GM21515 (cell line): ENCODE data around the gene RAPGEF2.

Experiments
- ATAC-seq: cut with Tn5 transposase; IDR thresholded peaks from one replicate; pipeline ENCODE4 v1.9.1; 2021; ENCODE audit not compliant: unreplicated experiment

Gene RAPGEF2

DNA sequence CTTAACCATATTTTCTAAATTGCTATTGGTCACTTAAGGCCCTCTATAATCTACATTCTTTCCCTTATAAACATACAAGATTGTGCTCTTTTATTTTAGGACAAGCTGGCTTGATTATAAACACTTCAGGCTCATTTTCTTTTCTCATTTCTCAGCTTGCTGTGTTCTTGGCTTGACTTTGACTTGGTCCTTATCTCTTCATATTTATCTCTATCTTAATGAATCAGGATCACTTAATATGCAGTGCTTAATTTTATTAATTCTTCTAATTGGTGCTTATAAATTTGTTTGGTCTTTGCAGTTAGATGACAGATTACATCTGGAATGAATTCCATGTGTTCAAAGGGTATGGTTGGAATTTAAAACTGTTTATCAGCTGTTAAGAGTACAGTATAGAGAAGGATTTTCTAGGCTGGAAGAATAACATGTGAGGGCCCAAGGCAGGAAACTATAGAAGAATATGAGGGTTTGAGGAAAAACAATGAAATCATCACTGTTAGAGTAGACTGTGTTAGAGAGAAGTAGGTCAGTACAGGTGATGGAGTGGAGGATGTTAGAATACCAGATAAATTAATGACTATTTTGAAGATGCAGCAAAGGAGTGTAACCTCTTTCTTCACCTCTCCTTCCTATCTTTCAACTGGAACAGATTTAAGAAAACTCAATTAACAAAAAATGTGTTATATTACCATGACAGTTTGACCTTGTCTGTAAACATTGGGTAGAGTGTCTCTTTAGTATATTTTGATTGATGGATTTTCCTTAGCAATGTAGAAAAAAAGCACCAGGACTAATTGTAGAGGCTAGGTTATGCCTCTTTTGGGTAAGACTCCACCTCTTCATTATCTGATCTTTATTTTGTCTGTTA, 169.6 kb downstream of the RAPGEF2 start:
- ATAC-seq: no peak

DNA sequence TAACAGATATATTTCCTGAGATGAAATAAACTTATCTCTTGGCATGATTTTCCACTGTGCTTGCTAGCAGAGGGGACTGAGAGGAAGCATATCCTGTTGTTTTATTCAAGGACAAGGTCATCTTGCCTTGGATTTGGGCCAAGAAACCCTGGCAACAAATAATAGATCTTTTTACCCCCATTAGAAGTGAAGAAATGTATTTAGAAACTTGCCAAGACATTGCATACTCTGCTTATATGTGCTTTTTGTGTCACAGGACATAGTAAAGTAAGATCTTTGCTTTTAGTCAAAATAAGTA, 170.2 kb downstream of the RAPGEF2 start:
- ATAC-seq: no peak

DNA sequence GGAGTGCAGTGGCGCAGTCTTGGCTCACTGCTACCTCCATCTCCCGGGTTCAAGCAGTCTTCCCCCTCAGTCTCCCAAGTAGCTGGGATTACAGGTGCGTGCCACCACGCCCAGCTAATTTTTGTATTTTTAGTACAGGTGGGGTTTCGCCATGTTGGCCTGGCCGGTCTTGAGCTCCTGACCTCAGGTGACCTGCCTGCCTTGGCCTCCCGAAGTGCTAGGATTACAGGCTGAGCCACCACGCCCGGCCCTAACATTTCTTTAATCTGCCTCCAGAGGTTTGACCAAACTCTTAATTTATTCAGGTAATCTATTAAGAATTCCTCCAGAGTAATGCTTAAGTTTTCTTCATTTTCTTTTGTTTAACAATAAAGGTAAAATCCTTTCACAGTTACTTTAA, 171.0 kb downstream of the RAPGEF2 start:
- ATAC-seq: no peak

DNA sequence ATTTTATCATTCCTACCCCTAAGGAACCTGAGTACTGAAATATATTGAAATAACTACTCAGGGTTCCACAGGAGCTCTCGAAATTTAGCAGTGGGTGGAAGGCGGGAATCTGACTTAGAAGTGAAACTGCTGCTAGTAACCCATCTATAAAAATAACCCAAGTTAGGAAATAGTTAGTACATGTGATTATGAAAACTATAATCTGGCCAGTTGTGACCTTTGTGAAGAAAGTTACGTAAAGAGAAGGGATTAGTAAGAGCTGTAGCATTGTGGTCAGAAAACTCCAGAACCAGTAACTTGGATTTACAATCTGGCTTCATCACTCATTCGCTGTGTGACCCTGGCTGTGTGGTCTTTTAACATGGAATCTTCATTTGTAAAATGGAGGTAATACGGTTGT, 175.5 kb downstream of the RAPGEF2 start:
- ATAC-seq: no peak

DNA sequence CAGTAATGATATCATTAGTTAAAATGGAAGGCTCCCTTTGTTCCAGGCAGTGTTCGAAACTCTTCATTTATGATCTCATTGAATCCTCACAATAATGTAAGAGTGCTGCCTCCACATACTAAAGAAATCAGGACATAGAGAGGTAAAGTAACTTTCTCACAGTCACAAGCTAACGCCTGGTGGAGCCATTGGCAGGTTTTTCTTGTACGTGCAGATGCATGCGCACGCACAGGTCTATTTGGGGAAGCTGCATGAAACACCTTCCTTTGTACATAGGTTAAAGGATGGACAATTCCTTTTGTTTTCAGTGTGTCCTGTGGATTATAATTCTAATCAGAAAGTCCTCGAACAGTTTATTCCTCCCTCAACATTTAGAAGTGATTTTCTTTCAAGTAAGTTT, 176.2 kb downstream of the RAPGEF2 start:
- ATAC-seq: no peak

DNA sequence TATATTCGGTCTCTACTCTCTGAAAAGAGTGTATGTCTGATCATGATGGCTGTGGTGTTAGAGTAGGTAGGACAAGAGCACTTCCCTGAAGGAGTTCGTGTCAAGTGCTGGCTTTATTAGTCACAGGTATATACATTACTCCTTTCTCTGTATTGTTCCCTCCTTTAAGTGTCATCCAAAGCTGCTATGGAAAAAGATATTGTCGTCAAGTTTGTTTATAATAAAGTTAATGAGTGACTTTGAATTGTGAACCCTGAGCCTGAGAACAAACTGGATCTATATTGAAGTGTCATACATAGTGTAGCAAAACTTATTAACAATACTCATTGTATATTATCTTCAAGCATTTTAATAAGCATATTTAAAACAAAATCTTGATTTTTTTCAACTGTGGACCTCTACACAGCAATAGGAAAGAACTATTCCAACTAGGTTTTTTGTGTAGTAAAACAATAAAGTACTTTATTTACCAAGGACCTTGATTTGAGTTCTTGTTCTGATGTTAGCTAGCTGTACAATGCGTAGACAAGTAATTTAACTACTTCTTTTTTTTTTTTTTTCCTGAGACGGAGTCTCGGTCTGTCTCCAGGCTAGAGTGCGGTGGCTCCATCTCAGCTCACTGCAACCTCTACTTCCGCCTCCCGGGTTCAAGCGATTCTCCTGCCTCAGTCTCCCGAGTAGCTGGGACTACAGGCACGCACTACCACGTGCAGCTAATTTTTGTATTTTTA, 177.7 kb downstream of the RAPGEF2 start:
- ATAC-seq: no peak

DNA sequence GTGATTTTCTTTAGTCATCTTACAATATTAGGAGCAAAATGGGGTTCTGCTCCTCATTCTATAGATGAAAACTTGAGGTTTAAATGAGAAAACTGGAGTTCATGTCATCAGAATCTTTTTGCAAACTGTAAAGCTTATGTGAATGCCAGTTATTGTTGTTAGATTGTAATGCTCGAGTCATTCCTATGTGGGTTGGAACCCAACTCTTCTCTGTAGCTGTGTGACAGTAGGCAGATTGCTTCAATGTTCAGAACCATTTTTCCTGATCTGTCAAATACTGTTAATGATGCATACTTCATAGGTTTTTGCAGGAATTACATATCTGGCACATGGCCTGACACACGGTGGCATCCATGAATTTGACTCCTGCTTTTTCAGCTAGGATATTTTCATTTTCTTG, 178.9 kb downstream of the RAPGEF2 start:
- ATAC-seq: no peak

DNA sequence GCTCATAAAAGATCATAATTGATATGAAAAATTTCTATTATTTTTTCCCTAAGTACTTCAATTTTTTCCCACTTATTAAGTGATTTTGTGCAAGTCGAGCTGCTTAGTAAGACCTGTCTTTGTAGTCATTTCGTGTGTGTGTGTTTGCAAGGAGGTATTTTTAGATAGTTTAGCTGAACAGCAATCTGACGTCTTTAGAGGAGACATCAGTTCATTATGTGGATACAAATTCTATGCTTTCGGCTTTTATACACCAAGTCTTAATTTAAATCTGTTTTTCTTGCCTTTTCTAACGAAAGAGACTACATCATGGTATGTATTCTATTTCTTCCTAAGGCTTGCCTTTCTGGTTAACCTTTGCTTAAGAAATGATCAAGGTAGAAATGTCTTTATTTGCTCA, 179.4 kb downstream of the RAPGEF2 start:
- ATAC-seq: no peak

DNA sequence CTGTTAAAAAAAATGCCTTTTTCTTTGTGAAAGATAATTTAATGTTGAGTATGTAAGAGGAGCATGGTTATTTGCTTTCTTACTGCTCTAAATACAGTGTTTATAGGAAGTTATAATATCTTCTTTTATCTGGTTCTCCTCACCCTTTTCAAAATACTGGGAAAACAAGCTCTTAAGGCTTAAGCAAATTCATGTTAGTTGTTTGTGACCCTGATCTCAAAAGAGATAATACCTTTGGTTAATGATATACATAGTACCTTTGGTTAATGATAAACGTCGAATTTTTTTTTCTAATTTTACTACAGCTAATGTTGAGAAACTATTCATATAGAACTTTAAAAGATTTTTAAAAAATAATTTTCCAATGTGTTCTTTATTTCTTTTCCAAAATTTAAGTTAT, 180.1 kb downstream of the RAPGEF2 start:
- ATAC-seq: no peak

DNA sequence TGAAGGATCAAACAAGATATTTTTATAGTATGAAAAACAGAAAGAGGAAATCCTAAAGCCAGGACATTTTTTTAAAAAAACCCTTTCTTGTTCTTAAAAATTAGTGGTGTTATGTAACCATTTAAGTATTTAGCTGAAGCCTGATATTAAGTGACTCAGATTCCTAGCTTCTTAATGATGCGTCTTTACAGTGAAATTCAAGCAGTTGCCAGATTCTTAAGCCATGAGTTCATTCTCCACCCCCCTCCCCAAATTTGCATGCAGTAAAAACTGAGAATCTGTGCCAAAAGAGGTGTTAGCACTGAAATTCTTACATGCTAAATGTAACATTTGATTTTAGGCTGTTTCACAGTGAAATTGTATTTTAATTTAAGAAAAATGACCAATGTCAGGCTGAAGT, 180.8 kb downstream of the RAPGEF2 start:
- no peak for ATAC-seq

DNA sequence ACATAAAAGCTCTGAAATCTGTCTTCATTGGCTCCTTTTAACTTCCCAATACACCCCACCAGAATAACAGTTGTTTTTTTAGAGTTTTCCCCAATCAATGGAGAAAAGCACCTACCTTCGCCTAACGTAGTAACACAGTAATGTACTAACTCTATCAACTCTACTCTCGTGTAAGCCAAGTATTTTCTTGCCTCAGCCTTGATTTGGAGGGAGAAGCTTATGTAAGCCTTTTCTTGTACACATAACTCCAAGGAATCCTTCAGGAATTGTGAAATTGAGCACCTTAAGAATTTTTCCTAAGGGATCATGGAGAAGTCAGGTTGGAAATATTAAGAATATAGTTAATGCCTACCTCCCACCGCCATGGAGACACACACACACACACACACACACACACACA, 181.2 kb downstream of the RAPGEF2 start:
- no peak for ATAC-seq

DNA sequence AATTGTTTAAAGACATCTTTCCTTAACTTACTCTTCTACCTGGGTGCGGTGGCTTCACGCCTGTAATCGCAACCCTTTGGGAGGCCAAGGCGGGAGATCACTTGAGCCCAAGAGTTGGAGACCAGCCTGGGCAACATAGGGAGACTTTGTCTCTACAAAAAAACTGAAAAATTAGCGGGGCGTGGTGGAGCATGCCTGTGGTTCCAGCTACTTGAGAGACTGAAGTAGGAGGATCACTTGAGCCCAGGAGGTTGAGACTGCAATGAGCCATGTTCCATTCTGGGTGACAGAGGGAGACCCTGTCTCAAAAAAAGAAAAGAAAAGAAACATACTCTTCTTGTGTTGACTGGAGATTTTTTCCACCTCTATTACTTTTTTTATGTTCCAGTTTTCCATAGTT, 181.9 kb downstream of the RAPGEF2 start:
- no peak for ATAC-seq

DNA sequence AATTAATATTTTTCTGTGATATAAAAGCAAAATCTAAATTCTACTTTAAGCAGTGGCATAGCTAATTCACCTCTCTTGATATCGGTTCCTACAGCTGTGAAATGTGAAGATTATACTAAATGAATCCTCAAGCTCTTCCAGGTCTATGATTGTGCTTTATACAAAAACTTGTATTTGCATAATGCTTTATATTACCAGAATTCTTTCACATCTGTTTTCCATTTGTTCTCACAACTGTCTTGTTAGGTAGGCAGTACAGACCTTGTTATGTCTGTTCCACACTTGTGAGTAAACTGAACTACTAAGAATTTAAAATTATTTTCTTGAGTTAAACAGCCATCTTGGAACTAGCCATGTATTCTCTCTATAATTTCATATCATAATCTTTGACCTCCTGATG, 184.9 kb downstream of the RAPGEF2 start:
- ATAC-seq: no peak

DNA sequence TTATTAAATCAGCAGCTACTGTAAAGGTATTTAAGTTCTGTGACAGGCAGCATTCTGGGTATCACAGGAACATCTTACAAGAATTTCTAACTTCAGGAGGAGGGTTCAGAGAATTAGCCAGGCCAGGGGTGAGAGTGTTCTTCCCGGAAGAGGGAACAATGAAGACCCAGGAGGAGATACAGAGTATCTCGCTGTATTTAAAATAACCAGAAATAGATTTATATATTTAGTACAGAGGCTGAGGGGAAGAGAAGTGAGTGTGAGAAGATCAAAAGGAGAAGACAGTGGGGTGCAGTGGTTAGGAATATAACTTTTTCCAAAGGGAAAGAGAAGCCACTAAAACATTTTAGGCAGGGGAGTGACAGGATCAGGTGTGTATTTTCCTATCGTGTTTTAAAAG, 186.8 kb downstream of the RAPGEF2 start:
- no peak for ATAC-seq

DNA sequence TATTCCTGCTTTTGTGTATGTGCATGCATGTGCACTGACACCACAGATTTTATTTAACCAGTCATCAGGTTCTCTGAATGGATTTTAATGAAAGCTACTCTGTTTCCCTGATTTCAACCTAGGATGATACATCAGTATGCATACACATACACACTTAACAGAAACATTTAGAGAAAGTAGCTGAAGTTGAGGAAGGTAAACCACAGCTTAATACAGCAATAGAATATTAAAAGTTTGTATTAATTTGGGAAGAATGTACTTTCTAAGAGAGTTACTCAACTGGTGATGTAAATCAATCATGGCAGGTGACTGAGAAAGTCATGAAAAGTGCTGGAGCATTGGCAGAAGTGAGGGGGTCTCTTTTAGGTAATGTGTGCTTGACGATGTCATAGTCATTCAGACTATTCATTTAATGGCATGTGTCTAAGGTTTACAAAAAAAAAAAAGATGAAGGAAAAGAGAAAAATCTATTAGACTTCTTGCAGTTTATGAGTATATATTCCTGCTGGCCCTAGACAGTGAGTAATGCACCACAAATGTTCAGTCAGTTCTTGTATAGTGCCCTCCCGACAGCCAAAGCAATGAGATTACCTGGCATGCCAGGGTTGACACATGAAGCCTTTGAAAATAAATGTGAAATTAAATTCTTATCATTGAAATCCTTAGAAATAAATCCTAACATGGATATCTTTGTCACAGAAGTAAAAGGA, 187.6 kb downstream of the RAPGEF2 start:
- no peak for ATAC-seq

DNA sequence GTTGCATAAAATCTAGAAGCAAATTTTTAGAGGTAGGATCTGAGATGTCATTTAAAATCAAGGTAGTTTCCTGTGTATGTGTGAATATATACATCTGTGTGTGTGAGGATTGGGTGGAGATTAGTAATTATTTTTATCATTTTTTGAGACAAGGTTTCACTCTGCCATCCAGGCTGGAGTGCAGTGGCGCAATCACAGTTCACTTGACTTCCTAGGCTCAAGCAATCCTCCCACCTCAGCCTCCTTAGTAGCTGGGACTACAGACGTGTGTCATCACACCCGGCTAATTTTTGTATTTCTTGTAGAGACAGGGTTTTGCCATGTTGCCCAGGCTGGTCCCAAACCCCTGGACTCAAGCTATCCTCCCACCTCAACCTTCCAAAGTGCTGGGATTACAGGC, 188.3 kb downstream of the RAPGEF2 start:
- ATAC-seq: no peak

DNA sequence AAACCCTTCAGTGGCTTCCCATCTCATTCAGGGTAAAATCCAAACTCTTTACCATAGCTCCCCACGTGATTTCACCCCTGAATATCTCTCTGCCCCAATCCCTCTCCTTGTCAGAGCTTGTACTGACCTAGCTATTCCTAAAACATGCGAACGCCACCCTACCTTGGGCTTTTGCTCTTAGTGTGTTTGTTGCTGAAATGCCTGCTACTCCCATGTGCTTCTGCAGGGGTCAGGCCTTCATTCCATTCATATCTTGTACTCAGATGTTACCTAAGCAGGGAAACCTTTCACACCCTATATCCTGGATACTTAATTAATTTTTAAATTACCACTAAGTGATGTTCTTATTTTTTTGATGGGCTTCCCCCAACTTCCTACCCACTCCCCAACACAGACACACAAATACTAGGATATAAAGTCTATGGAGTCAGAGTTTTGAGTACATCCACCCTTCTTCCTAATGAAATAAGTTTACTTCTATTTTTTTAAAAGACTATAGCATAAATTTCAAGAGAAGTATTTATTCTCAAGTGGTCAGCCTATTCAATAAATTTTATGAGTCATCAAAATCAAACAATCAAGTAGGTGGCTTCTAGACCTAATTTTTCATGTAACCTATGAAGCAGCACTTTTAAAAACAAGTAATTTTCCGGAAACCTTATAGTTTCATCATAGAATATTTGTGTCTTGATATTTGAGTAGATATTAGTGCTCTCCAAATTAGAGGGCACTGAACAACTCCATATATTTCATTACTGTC, 189.4 kb downstream of the RAPGEF2 start:
- ATAC-seq: no peak

DNA sequence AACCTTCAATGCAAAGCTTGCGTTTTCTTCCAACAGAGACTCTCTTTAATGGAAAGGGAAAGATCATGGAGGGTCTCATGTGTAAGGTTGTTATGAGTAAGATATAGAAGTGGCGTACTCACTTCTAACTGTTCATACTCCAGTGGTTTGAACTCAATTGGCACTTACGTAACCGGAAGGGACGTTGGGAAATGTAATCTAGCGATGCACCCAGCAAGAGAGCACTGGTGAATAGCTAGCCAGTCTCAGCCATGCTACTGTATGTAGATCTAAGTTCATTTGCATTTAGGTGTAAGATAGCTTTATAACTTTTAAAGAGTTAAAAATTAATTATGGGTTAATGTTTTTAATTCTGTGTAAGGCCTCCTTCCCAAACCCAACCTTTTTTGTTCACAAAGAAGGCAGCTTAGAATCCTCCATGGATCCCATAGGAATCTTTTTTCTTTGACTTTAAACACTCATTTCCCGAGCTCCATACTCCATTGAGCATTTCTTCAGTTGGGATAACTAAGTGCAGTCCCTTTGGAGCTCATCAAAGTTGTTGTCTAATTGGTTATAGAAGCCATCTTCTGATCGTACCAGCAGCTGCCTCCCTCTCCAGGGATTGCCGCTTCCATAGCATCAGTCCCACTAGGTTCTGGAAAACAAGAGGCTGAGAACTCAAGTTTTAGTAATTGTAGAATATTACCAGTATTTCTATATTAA, 191.1 kb downstream of the RAPGEF2 start:
- no peak for ATAC-seq

DNA sequence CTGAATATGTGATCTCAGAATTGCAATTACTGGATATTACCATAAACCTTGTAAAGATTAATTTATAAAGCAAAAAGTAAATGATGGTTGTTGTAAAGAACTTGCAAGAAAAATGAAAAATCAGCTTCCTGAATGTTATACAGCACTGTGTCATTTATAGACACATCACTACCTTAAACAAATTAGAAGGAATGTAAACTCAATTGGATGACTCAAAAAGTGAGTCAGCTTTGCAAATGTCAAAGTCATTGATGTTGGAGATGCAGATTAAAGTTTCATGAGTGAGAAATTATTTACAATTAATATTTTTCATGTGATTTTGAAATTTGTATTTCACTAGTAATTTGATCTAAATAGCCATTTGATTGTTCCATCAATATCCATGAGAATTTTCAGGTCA, 193.2 kb downstream of the RAPGEF2 start:
- ATAC-seq: no peak

DNA sequence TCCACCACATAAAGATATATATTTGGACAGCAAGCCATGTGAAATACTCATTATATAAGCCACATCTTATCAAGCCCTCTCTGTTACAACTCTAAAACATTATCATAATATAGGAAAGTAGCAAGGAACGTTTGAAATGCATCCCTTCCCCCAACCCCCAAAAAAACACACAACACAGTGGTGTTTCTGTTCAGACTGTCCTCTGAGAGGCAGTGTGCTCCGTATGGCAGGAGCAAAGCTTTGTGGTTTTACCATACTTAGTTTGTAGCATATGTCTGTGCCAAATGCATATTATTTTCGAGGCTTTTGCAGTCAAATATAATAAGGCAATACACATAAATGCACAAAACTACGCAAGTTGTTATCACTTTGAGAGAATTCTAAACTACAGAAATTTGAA, 194.2 kb downstream of the RAPGEF2 start:
- no peak for ATAC-seq

DNA sequence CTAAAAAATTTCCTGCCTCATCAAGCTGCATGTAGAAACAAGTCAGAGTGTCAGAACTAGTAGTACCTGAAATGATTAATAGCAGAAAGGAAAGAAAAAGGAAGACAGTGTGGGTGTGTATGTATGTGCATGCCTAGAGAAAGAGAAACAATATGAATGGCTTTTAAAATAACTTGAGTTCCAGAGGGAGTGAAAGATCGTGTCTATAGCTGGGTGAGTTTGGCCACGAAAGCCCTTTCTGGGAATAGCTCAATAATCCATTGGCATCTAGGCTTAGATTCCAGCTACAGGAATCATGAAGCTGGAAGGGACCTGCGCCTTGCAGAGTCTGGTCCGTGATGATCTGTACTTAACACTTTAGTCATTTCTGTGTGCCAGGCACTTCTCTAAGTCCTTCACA, 195.6 kb downstream of the RAPGEF2 start:
- peak; percentile 67 for ATAC-seq
